ENCODE results near the gene EPHA6.
"Not testable (repeated sequence)": the region's sequence is repeated elsewhere in the genome, so short reads cannot be mapped to it uniquely, and the experiment has no call there.

The EPHA6 gene

GRCh38 chr3:97259263-97259662 lies 444.9 kb downstream of the EPHA6 start:
- ChIA-PET POLR2A (ENCODE audit: low non-redundant PET) (no interaction called here), CTCF (no interaction called here)
- DNase-seq (ENCODE audit: low spot score) = no peak
- H3K27ac ChIP-seq = no peak overlapping the region
- TF ChIP-seq CTCF (conservative IDR thresholded peaks at IDR 0.05; ENCODE audit: low read depth) = no peak

DNA sequence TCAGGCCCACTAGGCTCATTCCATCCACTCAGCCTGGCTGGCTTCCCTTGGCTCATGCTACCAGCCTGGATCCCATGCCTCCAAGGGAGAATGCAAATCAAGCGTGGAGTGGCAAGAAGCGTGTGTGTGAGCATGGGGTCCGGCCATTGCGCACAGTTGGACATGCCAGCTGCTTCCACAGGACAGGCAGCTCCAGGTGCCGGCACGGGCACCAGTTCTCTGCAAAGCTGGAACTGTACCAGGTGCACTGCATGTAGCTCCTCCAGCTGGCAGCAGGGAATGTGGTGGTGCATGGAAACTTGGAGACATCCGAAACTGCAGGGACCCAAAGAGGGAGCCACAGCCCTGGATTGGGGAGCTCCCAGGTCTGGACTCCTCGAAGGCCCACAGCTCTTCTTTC lies 449.8 kb downstream of the EPHA6 start:
- H3K27ac ChIP-seq = no peak overlapping the region
- TF ChIP-seq CTCF (conservative IDR thresholded peaks at IDR 0.05; ENCODE audit: low read depth) = no peak
- ChIA-PET POLR2A (ENCODE audit: low non-redundant PET) (no interaction called here), CTCF (no interaction called here)
- DNase-seq (ENCODE audit: low spot score) = no peak

GRCh38 chr3:97265237-97266005 lies 451.0 kb downstream of the EPHA6 start:
- no peak for TF ChIP-seq CTCF (conservative IDR thresholded peaks at IDR 0.05; ENCODE audit: low read depth)
- no peak for DNase-seq (ENCODE audit: low spot score)
- ChIA-PET CTCF (interaction anchor here (0.5 to 0.6 kb wide), 2 partner anchors 21 to 41 kb away, joined by 4 to 5 read pairs; no protein-coding TSS in a partner anchor), POLR2A (ENCODE audit: low non-redundant PET) (interaction anchor here (0.6 kb wide), 1 partner anchor 858 kb away, joined by 5 read pairs; no protein-coding TSS in a partner anchor)
- no peak overlapping the region for H3K27ac ChIP-seq

GRCh38 chr3:97269202-97269601 lies 454.8 kb downstream of the EPHA6 start:
- TF ChIP-seq CTCF (conservative IDR thresholded peaks at IDR 0.05; ENCODE audit: low read depth) = no peak
- no peak overlapping the region for H3K27ac ChIP-seq
- DNase-seq (ENCODE audit: low spot score) = no peak
- POLR2A ChIA-PET (ENCODE audit: low non-redundant PET) = no interaction called here
- CTCF ChIA-PET = no interaction called here

GRCh38 chr3:97276879-97277550 lies 462.6 kb downstream of the EPHA6 start:
- H3K27ac ChIP-seq; CTCF ChIA-PET; POLR2A ChIA-PET (ENCODE audit: low non-redundant PET); DNase-seq (ENCODE audit: low spot score): not testable (repeated sequence)

DNA sequence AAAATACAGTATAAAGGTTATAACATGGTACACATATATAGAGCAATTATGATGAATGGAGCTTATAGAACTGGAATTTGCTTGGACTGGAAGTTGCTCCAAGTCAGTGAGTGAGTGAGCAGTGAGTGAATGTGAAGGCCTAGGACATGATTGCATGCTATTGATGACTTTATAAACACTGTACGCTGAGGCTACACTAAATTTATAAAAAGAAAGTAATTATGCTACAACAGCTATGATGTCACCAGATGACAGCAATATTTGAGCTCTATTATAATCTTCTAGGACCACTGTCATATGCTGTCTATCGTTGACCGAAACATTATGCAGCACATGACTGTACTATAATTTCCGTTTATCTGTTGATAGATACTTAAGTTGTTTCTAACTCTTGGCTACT lies 463.3 kb downstream of the EPHA6 start:
- TF ChIP-seq CTCF (conservative IDR thresholded peaks at IDR 0.05; ENCODE audit: low read depth) = no peak
- DNase-seq (ENCODE audit: low spot score) = no peak
- H3K27ac ChIP-seq = no peak overlapping the region
- ChIA-PET POLR2A (ENCODE audit: low non-redundant PET) (no interaction called here), CTCF (no interaction called here)

DNA sequence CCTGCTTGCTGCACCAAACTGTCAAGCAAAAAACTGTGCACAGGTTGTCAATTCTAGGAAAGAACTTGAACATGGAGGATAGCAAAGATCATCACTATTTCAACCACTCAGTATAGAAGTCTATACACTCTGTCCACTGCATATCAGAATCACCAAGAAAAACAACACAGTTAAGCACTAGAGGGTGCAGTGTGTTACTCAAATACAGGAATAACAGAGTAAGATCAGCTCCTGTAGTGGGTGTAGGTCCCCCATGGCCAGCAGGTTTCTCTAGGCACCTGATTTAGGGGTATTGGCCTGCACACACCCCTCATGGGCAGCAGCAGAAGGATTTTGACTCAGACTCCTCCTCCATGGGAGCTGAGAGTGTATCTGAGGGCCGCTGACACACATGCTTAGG lies 464.1 kb downstream of the EPHA6 start:
- DNase-seq (ENCODE audit: low spot score) = no peak
- TF ChIP-seq CTCF (conservative IDR thresholded peaks at IDR 0.05; ENCODE audit: low read depth) = no peak
- ChIA-PET CTCF (no interaction called here), POLR2A (ENCODE audit: low non-redundant PET) (no interaction called here)
- no peak overlapping the region for H3K27ac ChIP-seq

Data from RWPE1 (cell line).